Measurements from ENCODE around the gene CEP41.
"Not testable (repeated sequence)": the region's sequence is repeated elsewhere in the genome, so short reads cannot be mapped to it uniquely, and the experiment has no call there.

Gene CEP41

DNA sequence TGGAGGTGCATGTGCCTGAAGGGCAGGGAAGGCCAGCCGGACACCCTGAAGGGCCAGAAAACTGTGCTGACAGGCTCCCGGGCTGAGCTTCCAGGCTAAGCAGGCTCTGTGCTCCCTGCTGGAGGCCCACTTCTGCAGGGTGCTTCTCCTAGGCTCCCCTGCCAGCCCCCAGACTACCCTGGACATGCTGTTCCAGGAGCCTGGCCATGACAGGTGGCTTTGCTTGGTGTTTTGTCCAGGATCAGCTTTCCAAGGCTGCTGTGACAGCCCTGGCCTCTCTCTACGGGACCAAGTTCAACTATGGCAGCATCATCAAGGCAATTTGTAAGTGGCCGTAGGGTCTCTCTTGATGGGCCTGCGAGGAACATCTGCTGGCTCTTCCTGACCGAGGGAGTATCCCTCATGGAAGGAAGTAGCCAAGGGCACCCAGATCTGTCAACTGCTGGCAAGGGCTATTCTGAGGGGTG lies 55.2 kb downstream of the CEP41 start:
- no peak for DNase-seq

DNA sequence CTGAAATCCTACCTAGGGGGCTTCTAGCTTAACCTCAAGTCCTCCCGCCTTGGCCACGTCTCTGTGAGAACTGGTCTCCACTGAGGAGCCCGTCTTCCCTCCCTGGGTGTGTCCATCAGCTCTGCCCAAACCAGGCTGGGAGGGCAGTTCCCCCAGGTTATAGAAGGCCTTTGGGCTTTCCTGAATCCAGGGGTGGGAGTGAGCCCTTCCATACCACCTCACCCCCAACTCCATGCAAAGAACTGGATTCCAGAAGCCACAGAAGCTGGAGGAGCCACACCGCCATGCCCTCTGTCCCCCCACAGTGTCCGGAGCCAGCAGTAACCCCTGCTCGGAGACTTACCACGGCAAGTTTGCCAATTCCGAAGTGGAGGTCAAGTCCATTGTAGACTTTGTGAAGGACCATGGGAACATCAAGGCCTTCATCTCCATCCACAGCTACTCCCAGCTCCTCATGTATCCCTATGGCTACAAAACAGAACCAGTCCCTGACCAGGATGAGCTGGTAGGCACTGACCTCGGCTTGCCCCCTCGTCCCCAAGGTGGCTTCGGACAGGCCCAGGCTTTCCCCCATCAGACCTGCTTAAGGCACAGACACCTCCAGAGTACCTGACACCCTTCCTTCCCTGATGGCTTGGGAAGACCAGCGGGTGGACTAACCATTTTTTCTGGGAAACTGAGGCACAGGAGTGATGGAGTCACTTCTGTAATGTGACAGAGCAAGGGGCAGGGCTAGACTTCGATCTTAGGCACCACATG lies 55.8 kb downstream of the CEP41 start:
- DNase-seq = no peak

GRCh38 chr7:130384371-130384801 lies 56.4 kb downstream of the CEP41 start:
- no peak for DNase-seq

GRCh38 chr7:130383187-130383980 lies 57.4 kb downstream of the CEP41 start:
- DNase-seq = no peak

- no peak for DNase-seq
These were observed 59.1 kb downstream of the CEP41 start for GRCh38 chr7:130381468-130382312.

DNA sequence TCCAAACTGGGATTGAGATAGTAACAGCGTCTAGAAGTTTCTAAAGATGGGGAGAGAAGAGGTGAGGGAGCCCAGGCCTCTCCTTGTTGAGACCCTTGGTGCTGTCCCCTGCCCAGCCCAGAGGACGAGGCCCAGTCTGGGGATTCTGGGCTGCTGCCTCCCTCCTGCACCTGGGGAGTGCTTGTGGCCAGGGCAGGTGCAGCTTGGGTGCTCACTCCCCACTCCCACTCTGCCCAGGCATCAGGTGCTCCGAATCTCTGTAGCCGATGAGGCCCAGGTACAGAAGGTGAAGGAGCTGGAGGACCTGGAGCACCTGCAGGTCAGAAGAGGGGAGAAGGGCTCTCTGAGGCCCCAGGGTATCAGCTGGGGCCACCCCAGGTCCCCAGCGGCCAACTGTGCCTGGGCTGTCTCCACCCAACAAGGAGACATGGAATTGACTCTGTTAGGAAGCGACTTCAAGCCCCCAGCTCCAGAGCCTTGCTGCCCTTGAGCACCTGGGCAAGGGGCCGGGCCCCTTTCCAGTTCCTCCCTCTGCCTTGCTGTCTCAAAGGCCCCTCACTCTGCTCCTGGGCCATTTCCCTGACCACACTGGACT lies 59.9 kb downstream of the CEP41 start:
- no peak for DNase-seq

GRCh38 chr7:130379921-130380860 lies 60.6 kb downstream of the CEP41 start, which contains the start of gene CPA1:
TSS of gene CPA1 (plus strand) at chr7:130380494. CDS start at chr7:130380521, 27 bp downstream.
- no peak for DNase-seq

DNA sequence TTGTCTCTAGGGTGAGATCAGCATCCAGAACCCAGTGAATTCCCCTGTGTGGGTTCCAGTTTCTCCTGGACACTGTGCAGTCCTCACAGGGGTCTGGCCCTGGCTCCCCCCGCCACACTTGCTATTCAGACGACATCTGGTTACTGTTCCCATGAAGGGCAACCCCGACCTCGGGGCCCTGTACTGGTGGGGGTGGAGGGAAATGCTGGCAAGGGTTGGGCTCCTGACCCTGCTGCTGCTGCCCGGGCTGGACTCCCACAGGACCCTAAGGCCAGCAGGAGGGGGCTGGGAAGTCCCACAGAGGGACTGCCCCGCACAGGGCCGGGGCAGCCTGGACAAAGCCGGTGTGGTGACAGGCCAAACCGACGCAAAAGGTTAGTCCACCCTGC lies 61.3 kb downstream of the CEP41 start:
- no peak for DNase-seq

- no peak for DNase-seq
These were observed 61.8 kb downstream of the CEP41 start for GRCh38 chr7:130379019-130379418.

DNA sequence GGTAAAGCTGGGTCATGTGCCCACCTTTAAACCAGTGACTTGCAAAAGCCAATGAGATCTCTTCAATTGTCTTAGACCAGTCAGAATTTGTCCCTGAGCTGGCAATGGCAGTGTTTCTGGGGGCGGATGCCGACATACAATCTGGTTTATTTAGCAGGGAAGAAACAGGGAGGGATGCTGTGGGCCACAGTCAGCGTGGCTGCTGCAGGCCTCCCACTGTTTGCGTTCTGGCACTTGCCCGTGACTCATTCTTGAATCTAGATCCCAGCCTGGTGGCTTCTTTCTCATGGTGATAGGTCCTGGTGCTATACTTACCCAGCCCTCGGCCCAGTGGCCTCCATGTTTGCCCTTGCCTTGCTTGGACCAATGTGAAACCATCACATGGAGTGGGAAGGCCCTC lies 63.6 kb downstream of the CEP41 start:
- DNase-seq = no peak

DNA sequence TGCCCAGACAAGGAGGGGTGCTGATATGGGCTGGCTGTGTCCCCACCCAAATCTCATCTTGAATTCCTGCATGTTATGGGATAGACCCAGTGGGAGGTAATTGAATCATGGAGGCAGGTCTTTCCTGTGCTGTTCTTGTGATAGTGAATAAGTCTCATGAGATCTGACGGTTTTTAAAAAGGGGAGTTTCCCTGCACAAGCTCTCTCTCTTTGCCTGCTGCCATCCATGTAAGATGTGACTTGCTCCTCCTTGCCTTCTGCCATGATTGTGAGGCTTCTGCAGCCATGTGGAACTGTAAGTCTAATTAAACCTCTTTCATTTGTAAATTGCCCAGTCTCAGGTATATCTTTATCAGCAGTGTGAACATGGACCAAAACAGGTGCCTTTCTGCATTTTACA lies 64.4 kb downstream of the CEP41 start:
- DNase-seq = not testable (repeated sequence)

DNA sequence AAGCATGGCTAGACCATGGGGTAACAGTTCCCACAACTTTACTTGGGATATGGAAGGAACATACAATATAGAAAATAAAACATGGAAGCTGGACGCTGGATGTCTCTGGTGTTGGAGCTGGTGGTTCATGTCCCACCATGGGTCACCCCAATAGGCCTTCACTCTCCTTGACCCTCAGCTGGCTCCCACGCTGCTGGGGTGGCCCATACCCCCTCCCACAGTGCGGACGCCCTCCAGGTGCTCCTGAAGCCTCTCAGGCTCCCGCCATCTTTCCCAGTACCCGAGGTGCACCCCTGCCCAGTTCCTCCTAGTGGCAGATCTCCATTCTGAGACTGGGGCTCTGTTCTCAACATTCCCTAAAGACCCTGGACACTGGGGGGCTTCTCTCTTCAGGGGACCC lies 66.3 kb downstream of the CEP41 start:
- no peak for DNase-seq

DNA sequence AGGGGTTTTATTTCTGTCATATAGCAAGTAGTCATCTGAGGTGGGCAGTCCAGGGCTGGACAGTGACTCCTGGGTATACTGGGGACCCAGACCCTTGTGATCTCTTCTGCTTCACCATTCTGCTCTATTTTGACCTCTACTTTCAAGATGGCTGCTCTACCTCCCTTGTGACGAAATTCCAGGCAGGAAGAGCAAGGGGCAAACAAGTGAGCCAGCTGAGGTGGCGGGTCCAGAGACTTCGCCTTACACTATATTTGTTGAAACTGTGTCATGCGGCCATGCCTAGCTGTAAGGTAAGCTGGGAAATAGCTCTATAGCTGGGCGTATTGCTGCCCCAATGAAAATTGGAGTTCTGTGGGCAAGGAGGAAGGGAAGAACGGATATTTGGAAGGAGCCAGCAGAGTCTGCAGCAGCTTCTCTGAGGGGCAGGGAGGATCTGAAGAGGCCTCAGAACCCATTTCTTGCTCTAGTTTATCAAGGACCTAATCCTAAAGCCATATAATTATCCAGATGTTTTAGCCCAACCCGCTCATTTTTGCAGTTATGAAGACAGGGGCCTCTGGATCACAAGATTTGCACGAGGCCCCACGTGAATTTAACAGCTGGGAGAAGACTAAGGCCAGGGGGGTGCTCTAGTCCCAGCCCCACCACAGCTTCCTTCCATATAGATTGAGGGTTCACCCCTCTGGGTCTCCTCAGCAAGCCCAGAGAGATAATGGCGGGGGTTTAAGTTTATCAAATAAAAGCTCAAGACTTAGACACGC lies 68.2 kb downstream of the CEP41 start:
- DNase-seq = no peak

DNA sequence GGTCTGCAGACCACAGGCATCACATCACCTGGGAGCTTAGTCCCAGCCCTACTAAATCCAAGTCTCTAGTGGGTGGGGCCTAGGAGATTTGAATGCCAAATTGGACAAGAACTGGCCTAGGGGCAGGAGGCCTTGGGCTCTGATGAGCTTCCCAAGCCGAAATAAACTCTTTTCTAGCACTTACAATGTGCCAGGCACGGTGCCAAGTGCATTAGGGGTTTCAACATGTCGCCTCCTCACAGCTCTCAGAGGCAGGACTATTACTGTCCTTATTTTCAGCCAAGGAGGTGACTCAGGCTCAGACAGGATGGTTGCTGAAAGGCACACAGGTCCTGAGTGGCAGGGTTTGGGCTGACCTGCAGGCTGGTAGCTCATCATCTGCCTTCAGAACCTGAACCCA lies 69.8 kb downstream of the CEP41 start:
- DNase-seq = peak; percentile 54

- no peak for DNase-seq
These were observed 70.8 kb downstream of the CEP41 start for GRCh38 chr7:130369831-130370550.

DNA sequence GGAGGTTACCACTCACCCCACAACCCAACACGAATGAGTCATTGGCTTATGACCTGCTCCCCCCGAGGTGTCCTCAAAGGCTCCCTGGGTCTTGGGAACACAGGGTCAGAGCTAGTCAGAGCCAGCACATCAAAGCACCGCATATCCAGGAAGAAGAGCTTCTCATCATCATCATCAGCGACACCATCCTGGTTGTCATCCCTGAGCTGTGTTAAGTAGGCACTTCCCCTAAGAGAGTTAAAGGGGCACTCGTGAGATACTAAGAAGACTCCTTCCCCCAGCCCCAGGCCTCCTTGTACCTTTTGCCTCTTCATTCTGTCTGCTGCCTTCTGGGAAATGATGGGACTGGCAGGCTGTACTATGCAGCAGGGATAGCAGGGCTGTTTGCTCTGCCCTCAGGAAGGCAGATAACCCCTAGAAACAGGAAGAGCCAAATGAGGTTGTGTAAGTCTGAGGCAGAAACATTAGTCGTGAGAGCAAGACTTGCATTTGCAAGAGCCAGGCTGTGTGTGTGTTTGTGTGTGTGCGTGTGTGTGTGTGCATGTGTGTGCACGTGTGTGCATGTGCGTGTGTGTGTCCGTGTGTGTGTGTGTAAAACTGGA lies 71.6 kb downstream of the CEP41 start:
- no peak for DNase-seq

DNA sequence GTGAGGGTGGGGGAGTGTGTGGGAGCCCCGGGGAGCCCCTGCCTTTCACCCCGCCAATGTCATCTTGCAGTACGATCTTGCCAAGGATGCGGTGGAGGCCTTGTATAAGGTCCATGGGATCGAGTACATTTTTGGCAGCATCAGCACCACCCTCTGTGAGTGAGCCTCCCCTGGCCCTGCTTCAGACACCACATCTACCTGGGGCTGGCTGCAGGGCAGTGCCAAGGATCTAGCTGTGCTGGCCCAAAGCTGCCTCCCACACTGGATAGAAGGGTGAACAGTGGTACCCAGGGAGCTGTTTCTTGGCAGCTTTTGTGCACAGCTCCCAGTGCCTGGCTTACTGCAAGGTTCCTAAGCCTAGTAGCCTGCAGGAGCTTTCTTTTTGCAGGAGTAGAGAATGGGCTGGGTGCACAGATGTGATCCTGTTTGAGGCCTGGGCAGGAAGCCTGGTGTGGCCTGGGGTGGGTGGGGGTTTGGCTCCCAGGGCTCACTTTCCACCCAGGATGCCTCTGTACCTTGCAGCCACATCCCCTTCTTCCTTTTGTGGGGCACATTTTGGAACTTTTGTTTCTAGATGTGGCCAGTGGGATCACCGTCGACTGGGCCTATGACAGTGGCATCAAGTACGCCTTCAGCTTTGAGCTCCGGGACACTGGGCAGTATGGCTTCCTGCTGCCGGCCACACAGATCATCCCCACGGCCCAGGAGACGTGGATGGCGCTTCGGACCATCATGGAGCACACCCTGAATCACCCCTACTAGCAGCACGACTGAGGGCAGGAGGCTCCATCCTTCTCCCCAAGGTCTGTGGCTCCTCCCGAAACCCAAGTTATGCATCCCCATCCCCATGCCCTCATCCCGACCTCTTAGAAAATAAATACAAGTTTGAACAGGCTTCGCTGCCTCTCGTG lies 72.7 kb downstream of the CEP41 start:
- DNase-seq = no peak

DNA sequence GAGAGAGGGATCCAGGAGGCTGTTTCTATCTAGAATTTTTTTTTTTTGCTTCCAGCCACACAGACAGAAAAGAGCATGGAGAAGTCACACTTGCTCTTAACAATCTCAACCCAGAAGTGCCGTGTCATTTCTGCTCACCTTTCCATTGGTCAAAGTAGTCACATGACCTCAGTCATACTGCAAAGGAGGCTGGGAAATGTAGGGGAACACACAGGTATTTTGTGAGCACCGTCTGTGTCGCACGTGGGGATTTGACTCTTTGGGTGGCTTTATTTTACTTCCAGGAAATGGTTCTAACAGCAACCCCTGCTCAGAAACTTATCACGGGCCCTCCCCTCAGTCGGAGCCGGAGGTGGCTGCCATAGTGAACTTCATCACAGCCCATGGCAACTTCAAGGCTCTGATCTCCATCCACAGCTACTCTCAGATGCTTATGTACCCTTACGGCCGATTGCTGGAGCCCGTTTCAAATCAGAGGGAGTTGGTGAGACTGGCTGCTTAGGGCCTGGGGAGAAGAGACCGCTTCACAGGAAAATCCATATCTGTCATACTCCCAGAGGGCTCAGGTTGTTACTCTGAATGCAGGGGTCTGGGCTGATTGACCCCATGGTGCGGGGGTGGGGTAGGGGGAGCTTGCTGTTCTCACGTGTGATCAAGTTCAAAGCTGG lies 73.6 kb downstream of the CEP41 start:
- no peak for DNase-seq
